ENCODE measurements around the gene PHF3.

The PHF3 gene

GRCh38 chr6:63644668-63645326 lies 9.2 kb downstream of the PHF3 start:
- no peak for DNase-seq (ENCODE audit: extremely low read depth in 1 of 2, low read depth in 1 of 2)

- DNase-seq (ENCODE audit: extremely low read depth in 1 of 2, low read depth in 1 of 2): no peak
Observed at GRCh38 chr6:63649269-63649668, 13.7 kb downstream of the PHF3 start.

- no peak for DNase-seq (ENCODE audit: extremely low read depth in 1 of 2, low read depth in 1 of 2)
Observed at GRCh38 chr6:63649847-63650265, 14.3 kb downstream of the PHF3 start.

GRCh38 chr6:63652980-63653379 lies 17.4 kb downstream of the PHF3 start:
- DNase-seq (ENCODE audit: extremely low read depth in 1 of 2, low read depth in 1 of 2): no peak

GRCh38 chr6:63660757-63661156 lies 25.2 kb downstream of the PHF3 start:
- no peak for DNase-seq (ENCODE audit: extremely low read depth in 1 of 2, low read depth in 1 of 2)

- DNase-seq (ENCODE audit: extremely low read depth in 1 of 2, low read depth in 1 of 2): no peak
Observed at GRCh38 chr6:63661769-63662168, 26.2 kb downstream of the PHF3 start.

- no peak for DNase-seq (ENCODE audit: extremely low read depth in 1 of 2, low read depth in 1 of 2)
Observed at GRCh38 chr6:63663147-63663955, 27.7 kb downstream of the PHF3 start.

- no peak for DNase-seq (ENCODE audit: extremely low read depth in 1 of 2, low read depth in 1 of 2)
Observed at GRCh38 chr6:63663956-63664281, 28.3 kb downstream of the PHF3 start.

GRCh38 chr6:63671098-63671754 lies 35.6 kb downstream of the PHF3 start:
- DNase-seq (ENCODE audit: extremely low read depth in 1 of 2, low read depth in 1 of 2): no peak

GRCh38 chr6:63672582-63673129 lies 37.1 kb downstream of the PHF3 start:
- DNase-seq (ENCODE audit: extremely low read depth in 1 of 2, low read depth in 1 of 2): no peak

GRCh38 chr6:63673692-63674091 lies 38.1 kb downstream of the PHF3 start:
- DNase-seq (ENCODE audit: extremely low read depth in 1 of 2, low read depth in 1 of 2): no peak

- DNase-seq (ENCODE audit: extremely low read depth in 1 of 2, low read depth in 1 of 2): no peak
Observed at GRCh38 chr6:63674635-63675034, 39.0 kb downstream of the PHF3 start.

- DNase-seq (ENCODE audit: extremely low read depth in 1 of 2, low read depth in 1 of 2): no peak
Observed at GRCh38 chr6:63675138-63675537, 39.5 kb downstream of the PHF3 start.

- DNase-seq (ENCODE audit: extremely low read depth in 1 of 2, low read depth in 1 of 2): no peak
Observed at GRCh38 chr6:63676412-63677114, 41.0 kb downstream of the PHF3 start.

- no peak for DNase-seq (ENCODE audit: extremely low read depth in 1 of 2, low read depth in 1 of 2)
Observed at GRCh38 chr6:63677282-63677681, 41.7 kb downstream of the PHF3 start.

- DNase-seq (ENCODE audit: extremely low read depth in 1 of 2, low read depth in 1 of 2): no peak
Observed at GRCh38 chr6:63683071-63683603, 47.5 kb downstream of the PHF3 start.

GRCh38 chr6:63685446-63686379 lies 50.1 kb downstream of the PHF3 start:
- no peak for DNase-seq (ENCODE audit: extremely low read depth in 1 of 2, low read depth in 1 of 2)

GRCh38 chr6:63689421-63689820 lies 53.8 kb downstream of the PHF3 start:
- DNase-seq (ENCODE audit: extremely low read depth in 1 of 2, low read depth in 1 of 2): no peak

GRCh38 chr6:63690221-63690620 lies 54.6 kb downstream of the PHF3 start:
- no peak for DNase-seq (ENCODE audit: extremely low read depth in 1 of 2, low read depth in 1 of 2)

- no peak for DNase-seq (ENCODE audit: extremely low read depth in 1 of 2, low read depth in 1 of 2)
Observed at GRCh38 chr6:63705707-63706106, 70.1 kb downstream of the PHF3 start.

Measured in activated CD8-positive, alpha-beta memory T cell treated with anti-CD3 and anti-CD28 coated beads for 1 hour (primary cell).